Stomach (tissue), 4 donors: ENCODE measurements around the gene ZBTB44.

Experiments used
- EP300 ChIP-seq: sonication (generic); formaldehyde crosslinking; IDR thresholded peaks from one replicate; pipeline ENCODE4 v1.6.1; 2017; ENCODE audit warnings: antibody characterized with exemption
- POLR2A ChIP-seq, 4 donors: fragments of 450-650 bp; IDR thresholded peaks; one replicate each; pipeline ENCODE4 v1.6.1; 2016; ENCODE audit warnings: antibody characterized with exemption in 4 of 4, control low read depth in 2 of 4, mild to moderate bottlenecking in 1 of 4, moderate library complexity in 1 of 4
- POLR2AphosphoS5 ChIP-seq, 3 donors: sonication (generic); formaldehyde crosslinking; IDR thresholded peaks; one replicate each; pipeline ENCODE4 v1.6.1; 2016; ENCODE audit warnings: antibody characterized with exemption in 3 of 3
- TF ChIP-seq, protein P1 (sequence below), 7 experiments: fragments of 450-650 bp in 4 of 7; fragments of 200-600 bp in 3 of 7; sonication (generic) in 3 of 7; IDR thresholded peaks; one replicate each; pipeline ENCODE4 v1.5.1; 2016 to 2019; ENCODE audit warnings: antibody characterized with exemption in 7 of 7, control low read depth in 2 of 7, mild to moderate bottlenecking in 1 of 7

DNA sequence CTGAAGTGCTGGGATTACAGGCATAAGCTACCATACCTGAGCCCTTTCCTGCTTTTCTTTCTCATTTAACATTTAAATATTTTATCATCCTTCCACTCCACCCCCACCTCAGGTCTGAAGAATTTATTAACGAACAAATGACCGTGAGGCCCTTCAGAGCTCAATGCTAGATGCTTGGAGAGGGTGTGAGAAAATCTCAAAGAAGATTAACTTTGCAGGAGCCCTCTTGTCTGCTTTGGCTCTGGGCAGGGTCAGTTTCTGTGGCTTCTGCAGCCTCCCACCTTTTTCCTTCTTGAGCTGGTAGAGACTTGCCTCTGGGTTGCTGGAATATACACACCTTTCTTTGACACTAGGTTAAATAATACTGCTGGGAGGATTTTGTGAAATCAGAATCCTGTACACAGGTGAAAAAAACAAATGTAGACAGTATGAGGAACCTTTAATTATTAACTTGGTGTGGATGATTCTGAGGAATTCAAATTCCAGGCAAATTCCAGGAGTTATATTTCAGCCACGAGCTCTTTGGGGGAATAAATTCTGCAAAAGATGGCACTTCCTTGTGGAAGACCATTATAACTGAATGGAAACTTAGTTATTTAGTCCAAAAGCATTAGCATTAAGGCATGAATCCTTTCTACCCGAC, 3.4 kb upstream of the ZBTB44 start:
- TF ChIP-seq, protein P1, sequence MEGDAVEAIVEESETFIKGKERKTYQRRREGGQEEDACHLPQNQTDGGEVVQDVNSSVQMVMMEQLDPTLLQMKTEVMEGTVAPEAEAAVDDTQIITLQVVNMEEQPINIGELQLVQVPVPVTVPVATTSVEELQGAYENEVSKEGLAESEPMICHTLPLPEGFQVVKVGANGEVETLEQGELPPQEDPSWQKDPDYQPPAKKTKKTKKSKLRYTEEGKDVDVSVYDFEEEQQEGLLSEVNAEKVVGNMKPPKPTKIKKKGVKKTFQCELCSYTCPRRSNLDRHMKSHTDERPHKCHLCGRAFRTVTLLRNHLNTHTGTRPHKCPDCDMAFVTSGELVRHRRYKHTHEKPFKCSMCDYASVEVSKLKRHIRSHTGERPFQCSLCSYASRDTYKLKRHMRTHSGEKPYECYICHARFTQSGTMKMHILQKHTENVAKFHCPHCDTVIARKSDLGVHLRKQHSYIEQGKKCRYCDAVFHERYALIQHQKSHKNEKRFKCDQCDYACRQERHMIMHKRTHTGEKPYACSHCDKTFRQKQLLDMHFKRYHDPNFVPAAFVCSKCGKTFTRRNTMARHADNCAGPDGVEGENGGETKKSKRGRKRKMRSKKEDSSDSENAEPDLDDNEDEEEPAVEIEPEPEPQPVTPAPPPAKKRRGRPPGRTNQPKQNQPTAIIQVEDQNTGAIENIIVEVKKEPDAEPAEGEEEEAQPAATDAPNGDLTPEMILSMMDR (IDR thresholded peaks at IDR 0.05): no peak
- no peak for TF ChIP-seq POLR2AphosphoS5 (IDR thresholded peaks at IDR 0.05)
- TF ChIP-seq EP300: no peak
- no peak for TF ChIP-seq POLR2A (IDR thresholded peaks at IDR 0.05)
